ENCODE measurements around the gene PDSS2. TPM values are rescaled to one million over a fixed set of nuclear protein-coding genes. Genes with fewer than 3 reads are reported as not detected.

PDSS2 gene
- total RNA-seq, 4 donors from 2014 or later, result 18.6 to 32.3 (median 25.6) TPM

GRCh38 chr6:107115695-107116327 is 343.6 kb downstream of the PDSS2 start:
- Histone ChIP-seq H3K4me3 (replicated peaks in 1 of 3) (peak overlapping the region; percentile 9 to 53 (median 53)), H3K9me3 (no peaks in the 10 kb centered on the region), H3K36me3 (no peaks in the 10 kb centered on the region), H3K27me3 (no peaks in the 10 kb centered on the region), H3K27ac (peak overlapping the region in 2 of 3 donors; percentile 38 to 77), H3K4me1 (peaks cover 6% of the 10 kb centered on the region in 2 donors)
- intact Hi-C loops (cut with DNase I), result loop anchor here (5.0 kb wide), 1 partner anchor 89 kb away; the partner anchor contains the start of gene MTRES1
- peak; percentile 56 to 60 for DNase-seq
- peak in 1 of 2 donors; percentile 27 for TF ChIP-seq POLR2A (IDR thresholded peaks at IDR 0.05)
- TF ChIP-seq CTCF (IDR thresholded peaks at IDR 0.05), result no peak
- 0 to 1% methylated on average over 25 to 32 of the region's 45 CpGs for WGBS, 2 donors

- H3K9me3 ChIP-seq, result no peaks in the 10 kb centered on the region
- intact Hi-C loops (cut with DNase I), result loop anchor here (5.0 kb wide), 1 partner anchor 88 kb away; the partner anchor contains the start of gene MTRES1
- WGBS, 2 donors, result 0% methylated on average over 17 to 31 of the region's 109 CpGs
- H3K4me1 ChIP-seq, result peaks cover 6% of the 10 kb centered on the region in 2 donors
- H3K36me3 ChIP-seq, result no peaks in the 10 kb centered on the region
- no peaks in the 10 kb centered on the region for H3K27me3 ChIP-seq
- DNase-seq, result peak; percentile 42 to 44
- TF ChIP-seq POLR2A (IDR thresholded peaks at IDR 0.05) (no peak), CTCF (IDR thresholded peaks at IDR 0.05) (no peak)
- H3K27ac ChIP-seq, result peak within 1 kb of the TSS in 2 of 3 donors; percentile 38 to 78
- H3K4me3 ChIP-seq (replicated peaks in 1 of 3), result peak within 1 kb of the TSS; percentile 9 to 53 (median 53)
Measured at GRCh38 chr6:107114926-107115694, 344.3 kb downstream of the PDSS2 start, which contains the start of gene BEND3. BEND3 (minus strand) TSS chr6:107115515; CDS start chr6:107099285, 16,230 bp downstream.

GRCh38 chr6:107114213-107114925 is 345.0 kb downstream of the PDSS2 start:
- H3K9me3 ChIP-seq, result no peaks in the 10 kb centered on the region
- peak overlapping the region in 2 of 3 donors; percentile 38 to 78 for H3K27ac ChIP-seq
- WGBS, 2 donors, result 0% methylated on average over 3 to 10 of the region's 116 CpGs
- peak in 5 of 6 experiments; percentile 53 to 97 (median 86) for TF ChIP-seq CTCF (IDR thresholded peaks at IDR 0.05)
- TF ChIP-seq POLR2A (IDR thresholded peaks at IDR 0.05), result peak in 1 of 2 donors; percentile 18
- H3K36me3 ChIP-seq, result no peaks in the 10 kb centered on the region
- intact Hi-C loops (cut with DNase I), result no loop called here
- H3K4me1 ChIP-seq, result peaks cover 6% of the 10 kb centered on the region in 2 donors
- H3K27me3 ChIP-seq, result no peaks in the 10 kb centered on the region
- peak; percentile 90 for DNase-seq
- H3K4me3 ChIP-seq (replicated peaks in 1 of 3), result peak overlapping the region in 2 of 3 donors; percentile 26 to 53

- H3K4me1 ChIP-seq, result peaks cover 6% of the 10 kb centered on the region in 2 donors
- intact Hi-C loops (cut with DNase I), result no loop called here
- TF ChIP-seq CTCF (IDR thresholded peaks at IDR 0.05), result no peak
- TF ChIP-seq POLR2A (IDR thresholded peaks at IDR 0.05), result no peak
- WGBS, 2 donors, result 59 to 69% methylated on average over 1 of the region's 1 CpG
- H3K4me3 ChIP-seq (replicated peaks in 1 of 3), result no peak overlapping the region
- no peaks in the 10 kb centered on the region for H3K9me3 ChIP-seq
- no peaks in the 10 kb centered on the region for H3K36me3 ChIP-seq
- no peak for DNase-seq
- H3K27ac ChIP-seq, result no peak overlapping the region
- no peaks in the 10 kb centered on the region for H3K27me3 ChIP-seq
Measured at GRCh38 chr6:107110200-107110599, 349.2 kb downstream of the PDSS2 start.
